HG03097 (cell line): ENCODE measurements around the gene PTPN7.
A peak's percentile ranks its signal among the peaks of the same experiment; 100 is the strongest.
"Not testable (repeated sequence)": the region's sequence is repeated elsewhere in the genome, so short reads cannot be mapped to it uniquely, and the experiment has no call there.

Experiments
- ATAC-seq: cut with Tn5 transposase; IDR thresholded peaks from one replicate; pipeline ENCODE4 v1.9.1; 2021; ENCODE audit not compliant: unreplicated experiment, low FRiP score

The PTPN7 gene

GRCh38 chr1:202160377-202160940 is at the start of gene PTPN7:
TSS of gene PTPN7 (minus strand) at chr1:202160602. CDS start at chr1:202159402, 1,200 bp downstream.
- ATAC-seq, result peak; percentile 44

- ATAC-seq, result no peak
Measured at GRCh38 chr1:202208351-202208857, 48.0 kb upstream of the PTPN7 start.

- ATAC-seq, result no peak
Measured at GRCh38 chr1:202207292-202207691, 46.9 kb upstream of the PTPN7 start.

GRCh38 chr1:202205523-202206190 is 45.3 kb upstream of the PTPN7 start:
- ATAC-seq, result no peak

GRCh38 chr1:202204065-202204464 is 43.7 kb upstream of the PTPN7 start:
- no peak for ATAC-seq

- no peak for ATAC-seq
Measured at GRCh38 chr1:202203238-202204039, 43.0 kb upstream of the PTPN7 start.

- ATAC-seq, result no peak
Measured at GRCh38 chr1:202202500-202203168, 42.2 kb upstream of the PTPN7 start.

- ATAC-seq, result no peak
Measured at GRCh38 chr1:202201971-202202370, 41.6 kb upstream of the PTPN7 start.

GRCh38 chr1:202201266-202201665 is 40.9 kb upstream of the PTPN7 start:
- ATAC-seq, result no peak

- no peak for ATAC-seq
Measured at GRCh38 chr1:202200669-202201068, 40.3 kb upstream of the PTPN7 start.

- no peak for ATAC-seq
Measured at GRCh38 chr1:202200112-202200548, 39.7 kb upstream of the PTPN7 start.

- ATAC-seq, result no peak
Measured at GRCh38 chr1:202199040-202199889, 38.9 kb upstream of the PTPN7 start.

- no peak for ATAC-seq
Measured at GRCh38 chr1:202198366-202198724, 37.9 kb upstream of the PTPN7 start.

GRCh38 chr1:202197653-202198365 is 37.4 kb upstream of the PTPN7 start:
- no peak for ATAC-seq

- no peak for ATAC-seq
Measured at GRCh38 chr1:202194328-202194648, 33.9 kb upstream of the PTPN7 start.

GRCh38 chr1:202193614-202194327 is 33.4 kb upstream of the PTPN7 start, which contains the start of gene LGR6:
TSS of gene LGR6 (plus strand) at chr1:202193799. CDS start at chr1:202193990, 191 bp downstream.
- ATAC-seq, result no peak

- no peak for ATAC-seq
Measured at GRCh38 chr1:202192770-202193613, 32.6 kb upstream of the PTPN7 start.

- ATAC-seq, result not testable (repeated sequence)
Measured at GRCh38 chr1:202191391-202191790, 31.0 kb upstream of the PTPN7 start.
